CD4-positive, alpha-beta T cell treated with Interferon alpha-2 for 1 hour (primary cell): ENCODE data around the gene CARMIL3.
A peak's percentile ranks its signal among the peaks of the same experiment; 100 is the strongest.

ENCODE experiments used
- DNase-seq, 2 donors: peaks; one replicate each; pipeline ENCODE4 v3.0.0-alpha.2; 2020 to 2022

The CARMIL3 gene

GRCh38 chr14:24080142-24080530 is 28.3 kb downstream of the CARMIL3 start:
- DNase-seq, result no peak

GRCh38 chr14:24080888-24081738 is 29.3 kb downstream of the CARMIL3 start:
- peak; percentile 64 to 72 for DNase-seq

- no peak for DNase-seq
Observed at GRCh38 chr14:24081739-24082211, 30.0 kb downstream of the CARMIL3 start.

GRCh38 chr14:24082411-24083080 is 30.7 kb downstream of the CARMIL3 start:
- no peak for DNase-seq

GRCh38 chr14:24083462-24083861 is 31.7 kb downstream of the CARMIL3 start:
- no peak for DNase-seq

- DNase-seq, result no peak
Observed at GRCh38 chr14:24084440-24084839, 32.6 kb downstream of the CARMIL3 start.

GRCh38 chr14:24085215-24085614 is 33.4 kb downstream of the CARMIL3 start:
- DNase-seq, result no peak

GRCh38 chr14:24086193-24086955 is 34.6 kb downstream of the CARMIL3 start:
- DNase-seq, result no peak

GRCh38 chr14:24087004-24087403 is 35.2 kb downstream of the CARMIL3 start:
- no peak for DNase-seq

GRCh38 chr14:24088095-24088494 is 36.3 kb downstream of the CARMIL3 start:
- DNase-seq, result no peak

GRCh38 chr14:24089890-24090289 is 38.1 kb downstream of the CARMIL3 start:
- no peak for DNase-seq

- DNase-seq, result no peak
Observed at GRCh38 chr14:24092110-24092504, 40.3 kb downstream of the CARMIL3 start.

- DNase-seq, result no peak
Observed at GRCh38 chr14:24092505-24093206, 40.8 kb downstream of the CARMIL3 start.

- no peak for DNase-seq
Observed at GRCh38 chr14:24093207-24093900, 41.5 kb downstream of the CARMIL3 start.

GRCh38 chr14:24093901-24094840 is 42.4 kb downstream of the CARMIL3 start, which contains the start of gene PCK2:
Gene PCK2 (plus strand): TSS chr14:24094311. CDS start chr14:24094406, 95 bp downstream.
- peak; percentile 76 to 80 for DNase-seq

GRCh38 chr14:24094841-24095270 is 43.0 kb downstream of the CARMIL3 start:
- DNase-seq, result no peak

- peak; percentile 47 to 57 for DNase-seq
Observed at GRCh38 chr14:24095271-24096068, 43.7 kb downstream of the CARMIL3 start.

GRCh38 chr14:24096545-24097181 is 44.9 kb downstream of the CARMIL3 start:
- no peak for DNase-seq

- DNase-seq, result no peak
Observed at GRCh38 chr14:24098229-24098926, 46.6 kb downstream of the CARMIL3 start.
